Lower leg skin (tissue), 3 donors: ENCODE data around the gene CIAPIN1.

Experiments used
- CTCF ChIP-seq, 3 donors: fragments of 450-650 bp; IDR thresholded peaks; one replicate each; pipeline ENCODE4 v1.5.1; 2016; ENCODE audit warnings: antibody characterized with exemption in 3 of 3, mild to moderate bottlenecking in 3 of 3, moderate library complexity in 2 of 3
- POLR2A ChIP-seq, 2 donors: fragments of 450-650 bp; IDR thresholded peaks; one replicate each; pipeline ENCODE4 v1.6.1; 2016 to 2017; ENCODE audit warnings: antibody characterized with exemption in 2 of 2, mild to moderate bottlenecking in 1 of 2, moderate library complexity in 1 of 2

- TF ChIP-seq CTCF (IDR thresholded peaks at IDR 0.05) (no peak), POLR2A (IDR thresholded peaks at IDR 0.05) (no peak)
These were observed 42.0 kb upstream of the CIAPIN1 start for GRCh38 chr16:57489229-57489628.
